HEK293 (cell line): ENCODE results near the gene LCE1D.

Experiments used
- CTCF ChIP-seq: fragments of 450-650 bp; formaldehyde crosslinking; IDR thresholded peaks from 2 replicates; pipeline ENCODE4 v1.5.1; 2016; ENCODE audit warnings: missing biosample characterization, missing genetic modification characterization
- ELK4 ChIP-seq: IDR thresholded peaks from 2 replicates; pipeline ENCODE4 v1.6.1; 2011; ENCODE audit warnings: mild to moderate bottlenecking, low read depth, low read length, borderline replicate concordance
- FEZF1 ChIP-seq: fragments of 450-650 bp; formaldehyde crosslinking; IDR thresholded peaks from 2 replicates; pipeline ENCODE4 v1.5.1; 2016; ENCODE audit warnings: missing biosample characterization, missing genetic modification characterization
- HOXC10 ChIP-seq: sonication (generic); formaldehyde crosslinking; IDR thresholded peaks from 2 replicates; pipeline ENCODE4 v1.8.1; 2023; ENCODE audit warnings: mild to moderate bottlenecking, missing genetic modification reagents
- MZF1 ChIP-seq: fragments of 450-650 bp; formaldehyde crosslinking; IDR thresholded peaks from 2 replicates; pipeline ENCODE4 v1.5.1; 2017; ENCODE audit warnings: missing biosample characterization, missing genetic modification characterization, borderline replicate concordance
- PRDM10 ChIP-seq: fragments of 450-650 bp; formaldehyde crosslinking; IDR thresholded peaks from 2 replicates; pipeline ENCODE4 v1.5.1; 2016; ENCODE audit warnings: missing biosample characterization, missing genetic modification characterization
- SP3 ChIP-seq: fragments of 450-650 bp; formaldehyde crosslinking; IDR thresholded peaks from 2 replicates; pipeline ENCODE4 v1.5.1; 2016; ENCODE audit warnings: missing biosample characterization, missing genetic modification characterization
- TCF7L2 ChIP-seq: IDR thresholded peaks from 2 replicates; pipeline ENCODE4 v1.6.1; 2011; ENCODE audit warnings: low read depth, mild to moderate bottlenecking, inconsistent platforms, low read length, moderate library complexity, borderline replicate concordance
- ZNF24 ChIP-seq: fragments of 450-650 bp; formaldehyde crosslinking; IDR thresholded peaks from 2 replicates; pipeline ENCODE4 v1.5.1; 2016; ENCODE audit warnings: missing biosample characterization, missing genetic modification characterization
- ZNF707 ChIP-seq: fragments of 450-650 bp; formaldehyde crosslinking; IDR thresholded peaks from 2 replicates; pipeline ENCODE4 v1.5.1; 2016; ENCODE audit warnings: missing biosample characterization, missing genetic modification characterization

- TF ChIP-seq HOXC10 (CRISPR knock-in tag) (no peak), CTCF (tag by site-specific recombination) (no peak), ZNF707 (tag by site-specific recombination) (no peak), TCF7L2 (no peak), PRDM10 (no peak), SP3 (tag by site-specific recombination) (no peak), MZF1 (tag by site-specific recombination) (no peak), ELK4 (no peak), FEZF1 (no peak), ZNF24 (tag by site-specific recombination) (no peak)
Observed at GRCh38 chr1:152768847-152769533, 27.5 kb upstream of the LCE1D start.
